HG03520 (cell line): ENCODE measurements around the gene DNAJB6.

Experiments used
- ATAC-seq: cut with Tn5 transposase; IDR thresholded peaks from one replicate; pipeline ENCODE4 v1.9.1; 2021; ENCODE audit warnings: mild to moderate bottlenecking, moderate library complexity; ENCODE audit not compliant: unreplicated experiment

DNAJB6 gene

GRCh38 chr7:157336383-157337315 lies at the start of gene DNAJB6:
TSS of gene DNAJB6 (plus strand) at chr7:157337004. CDS start at chr7:157358573, 21,569 bp downstream.
- ATAC-seq = peak; percentile 65

GRCh38 chr7:157291404-157292080 lies 45.3 kb upstream of the DNAJB6 start:
- ATAC-seq = no peak

DNA sequence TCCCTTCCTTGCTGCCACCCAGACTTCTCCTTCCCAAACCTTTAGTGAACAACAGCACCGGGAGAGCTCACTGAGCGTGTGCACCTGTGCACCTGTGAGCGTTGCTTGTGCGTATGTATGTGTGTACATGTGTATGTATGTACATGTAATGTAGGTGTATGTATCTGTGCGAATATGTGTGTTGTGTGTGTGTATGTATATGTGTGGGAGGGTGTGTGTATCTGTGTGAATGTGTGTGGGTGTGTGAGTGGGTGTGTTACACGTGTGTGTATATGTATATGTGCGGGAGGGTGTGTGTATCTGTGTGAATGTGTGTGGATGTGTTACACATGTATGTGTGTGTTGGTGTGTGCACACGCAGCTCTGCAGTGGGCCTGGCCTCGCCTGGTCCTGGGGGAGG lies 44.5 kb upstream of the DNAJB6 start:
- ATAC-seq = no peak

DNA sequence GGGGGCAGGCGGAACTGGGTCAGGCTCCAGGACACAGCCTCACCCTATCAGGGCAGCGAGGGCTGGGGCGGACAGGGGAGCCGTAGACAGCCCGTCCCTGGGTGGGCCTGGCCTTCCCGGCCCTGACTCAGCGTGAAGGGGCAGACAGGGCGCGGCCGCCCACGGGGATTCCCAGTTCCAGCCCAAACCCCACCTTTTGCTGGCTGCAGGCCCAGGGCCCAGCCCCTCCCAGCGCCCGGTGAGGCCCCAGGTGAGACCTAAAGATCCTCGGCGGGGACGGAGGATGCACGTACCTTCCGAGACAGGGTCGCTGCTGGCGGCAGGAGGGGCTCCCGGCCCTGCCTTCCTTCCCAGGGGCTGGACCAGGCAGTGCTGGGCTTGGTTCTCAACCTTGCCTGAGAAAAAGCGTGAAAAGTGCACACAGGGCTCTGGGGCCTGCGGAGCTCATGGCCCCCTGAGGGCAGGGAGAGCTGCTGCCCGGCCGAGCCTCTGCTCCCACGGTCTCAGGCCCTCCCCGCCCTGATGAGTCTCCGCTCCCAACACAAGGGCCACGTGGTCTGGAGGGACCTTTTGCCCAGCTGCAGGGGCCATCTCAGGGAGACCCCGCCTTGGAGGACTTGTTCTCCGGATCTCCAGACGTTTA lies 43.9 kb upstream of the DNAJB6 start:
- no peak for ATAC-seq

DNA sequence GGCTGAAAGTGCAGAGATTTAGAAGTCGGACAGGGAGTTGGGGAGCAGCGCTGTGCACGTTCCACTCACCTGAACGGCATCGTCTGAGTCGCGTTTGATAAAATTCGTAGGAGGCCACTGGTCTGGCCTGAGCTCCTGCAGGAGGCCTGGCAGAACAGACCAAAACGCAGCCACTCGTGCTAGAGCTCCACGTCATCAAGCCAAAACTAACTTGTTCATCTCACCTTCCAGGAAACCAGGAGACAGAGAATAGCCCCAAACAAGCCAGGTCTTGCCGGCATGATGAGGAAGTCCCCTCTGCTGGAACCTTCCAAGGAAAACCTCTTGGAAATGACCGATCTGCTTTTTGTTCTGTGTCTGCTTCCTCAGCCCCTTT lies 43.4 kb upstream of the DNAJB6 start:
- ATAC-seq = no peak

GRCh38 chr7:157294773-157295172 lies 42.0 kb upstream of the DNAJB6 start:
- ATAC-seq = no peak

- ATAC-seq = no peak
Observed at GRCh38 chr7:157295338-157295737, 41.5 kb upstream of the DNAJB6 start.

GRCh38 chr7:157297185-157297584 lies 39.6 kb upstream of the DNAJB6 start:
- no peak for ATAC-seq

- no peak for ATAC-seq
Observed at GRCh38 chr7:157299317-157299612, 37.5 kb upstream of the DNAJB6 start.

- ATAC-seq = no peak
Observed at GRCh38 chr7:157299613-157300368, 37.0 kb upstream of the DNAJB6 start.

DNA sequence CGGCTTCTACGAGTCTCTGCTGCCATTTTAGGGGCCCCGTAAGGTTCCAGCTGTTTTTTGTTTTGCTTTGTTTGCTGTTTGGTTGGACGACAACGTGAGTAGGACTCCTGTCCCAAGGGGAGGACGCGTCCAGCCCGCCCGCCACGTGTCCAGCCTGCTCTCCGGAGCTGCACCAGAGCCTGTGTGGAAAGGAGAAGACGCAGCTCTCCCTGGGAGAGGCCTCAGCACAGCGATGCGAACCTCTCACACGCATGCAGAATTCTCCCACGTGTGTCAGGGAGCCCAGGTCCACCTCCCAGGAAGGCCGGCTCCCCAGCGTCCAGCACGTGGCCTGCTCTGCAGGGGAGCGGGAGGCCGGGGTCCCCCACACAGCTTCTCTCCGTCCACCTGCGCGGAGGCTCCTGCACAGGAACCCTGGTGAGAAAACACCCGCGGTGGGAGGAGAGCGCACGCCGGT lies 36.4 kb upstream of the DNAJB6 start:
- ATAC-seq = no peak

GRCh38 chr7:157301610-157302120 lies 35.1 kb upstream of the DNAJB6 start:
- no peak for ATAC-seq

DNA sequence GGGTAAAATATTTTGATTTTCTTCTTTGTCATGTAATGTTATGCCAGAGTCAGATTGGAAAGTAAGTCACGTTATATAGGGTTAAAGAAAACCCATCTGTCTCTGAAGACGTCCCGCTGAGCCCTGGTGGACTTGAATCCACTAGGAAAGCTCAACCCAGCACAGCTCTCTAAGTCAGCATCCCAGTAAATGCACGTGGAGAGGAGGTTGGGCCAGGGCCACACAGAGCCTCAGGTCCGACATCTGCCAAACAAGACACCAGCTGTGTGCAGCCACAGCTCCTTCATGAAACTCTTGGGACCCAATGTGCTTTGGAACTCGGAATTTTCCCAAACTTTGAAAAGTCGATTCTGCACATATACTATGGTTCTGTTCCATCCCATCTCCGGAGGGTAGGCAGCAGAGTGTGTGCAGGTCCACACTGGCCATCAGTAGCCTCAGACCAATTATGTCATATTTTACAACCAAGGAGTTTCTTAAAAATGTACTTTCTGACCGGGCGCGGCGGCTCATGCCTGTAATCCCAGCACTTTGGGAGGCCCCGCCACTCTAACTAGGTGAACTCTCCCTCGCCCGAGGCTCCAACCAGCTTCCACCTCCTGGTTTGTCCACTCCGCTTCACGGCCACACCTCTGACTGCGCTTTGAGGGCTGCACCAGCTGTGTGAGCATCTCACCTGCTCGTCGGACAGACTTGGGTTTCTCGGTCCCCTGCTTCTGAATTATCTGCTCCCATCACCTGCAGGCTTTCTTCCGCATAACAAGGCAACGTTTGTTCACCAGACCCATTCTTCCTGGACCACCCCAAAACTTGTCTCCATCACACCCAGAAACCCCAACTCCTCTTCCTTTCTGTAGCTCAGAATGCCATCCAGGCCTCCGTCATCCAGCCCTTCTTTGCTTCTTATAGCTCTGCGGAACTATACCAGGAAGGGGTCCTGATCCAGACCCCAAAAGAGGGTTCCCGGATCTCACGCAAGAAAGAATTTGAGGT lies 29.7 kb upstream of the DNAJB6 start:
- no peak for ATAC-seq

DNA sequence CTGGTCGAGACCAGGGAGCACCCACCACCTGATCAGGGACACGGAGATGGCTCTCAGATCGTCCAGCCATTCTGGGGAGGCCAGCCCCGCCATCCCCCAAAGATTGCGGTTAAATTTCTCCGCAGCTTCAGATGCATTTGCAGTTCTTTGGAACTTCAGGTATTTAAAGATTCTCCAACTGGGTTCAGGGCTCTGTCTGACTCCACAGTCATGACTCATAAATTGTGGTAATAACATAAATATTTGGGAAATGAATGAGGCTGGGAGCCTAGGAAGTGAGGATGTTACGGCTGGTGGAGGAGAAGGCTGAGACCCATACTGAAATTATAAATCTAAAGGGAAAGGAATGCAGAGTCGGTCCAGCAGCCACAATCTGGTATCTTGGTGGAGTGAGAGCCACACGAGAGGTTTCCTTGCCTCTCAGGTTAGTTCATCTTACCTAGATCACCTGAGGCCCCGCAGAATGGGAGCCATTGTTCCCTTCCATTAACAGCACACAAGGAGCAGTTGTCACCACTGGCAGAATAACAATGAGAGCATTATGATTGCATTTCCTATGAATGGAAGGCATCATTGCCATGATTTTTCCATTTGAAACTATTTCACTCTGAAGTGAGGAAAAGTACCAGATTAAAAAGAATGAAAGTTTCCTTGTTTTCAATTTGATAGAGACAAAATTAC lies 26.7 kb upstream of the DNAJB6 start:
- no peak for ATAC-seq

GRCh38 chr7:157310676-157311185 lies 26.1 kb upstream of the DNAJB6 start:
- no peak for ATAC-seq

- ATAC-seq = no peak
Observed at GRCh38 chr7:157312941-157313340, 23.9 kb upstream of the DNAJB6 start.

DNA sequence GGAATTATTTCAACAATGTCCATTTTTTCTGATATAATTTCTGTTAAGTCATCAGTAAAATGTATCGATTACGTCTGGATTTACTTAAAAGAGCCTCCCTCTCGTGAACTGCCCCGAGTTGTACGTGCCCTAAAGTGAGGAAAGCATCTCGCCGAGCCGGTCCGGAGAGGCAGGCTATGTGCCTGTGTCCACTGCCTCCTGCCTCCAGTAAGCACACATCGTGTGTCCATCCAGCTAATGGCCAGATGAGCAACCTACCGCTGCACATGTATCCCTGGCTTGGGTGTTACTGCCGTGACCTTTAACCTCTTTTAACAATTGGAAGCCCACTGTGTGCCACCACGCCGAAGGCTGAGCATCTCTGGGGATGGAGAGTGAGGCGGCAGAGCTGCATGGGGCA lies 23.2 kb upstream of the DNAJB6 start:
- no peak for ATAC-seq

GRCh38 chr7:157318015-157318706 lies 18.6 kb upstream of the DNAJB6 start:
- ATAC-seq = peak; percentile 76
